Measurements from ENCODE around the gene SOD3.

DNA sequence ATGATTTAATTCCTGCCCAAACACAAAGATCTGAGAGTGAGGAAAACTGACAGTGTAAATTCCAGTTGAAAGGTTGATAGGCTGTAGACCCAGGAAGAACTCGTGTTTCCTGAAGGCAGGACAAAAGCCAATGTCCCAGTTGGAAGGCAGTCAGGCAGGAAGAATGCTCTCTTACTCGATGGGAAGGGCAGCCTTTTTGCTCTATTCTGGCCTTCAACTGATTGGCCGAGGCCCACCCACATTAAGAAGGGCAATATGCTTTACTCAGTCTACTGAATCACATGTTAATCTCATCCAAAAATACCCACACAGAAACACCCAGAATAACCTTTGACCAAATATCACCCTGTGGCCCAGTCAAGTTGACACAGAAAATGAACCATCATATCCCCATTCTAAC lies 45.3 kb upstream of the SOD3 start:
- TF ChIP-seq, protein P1, sequence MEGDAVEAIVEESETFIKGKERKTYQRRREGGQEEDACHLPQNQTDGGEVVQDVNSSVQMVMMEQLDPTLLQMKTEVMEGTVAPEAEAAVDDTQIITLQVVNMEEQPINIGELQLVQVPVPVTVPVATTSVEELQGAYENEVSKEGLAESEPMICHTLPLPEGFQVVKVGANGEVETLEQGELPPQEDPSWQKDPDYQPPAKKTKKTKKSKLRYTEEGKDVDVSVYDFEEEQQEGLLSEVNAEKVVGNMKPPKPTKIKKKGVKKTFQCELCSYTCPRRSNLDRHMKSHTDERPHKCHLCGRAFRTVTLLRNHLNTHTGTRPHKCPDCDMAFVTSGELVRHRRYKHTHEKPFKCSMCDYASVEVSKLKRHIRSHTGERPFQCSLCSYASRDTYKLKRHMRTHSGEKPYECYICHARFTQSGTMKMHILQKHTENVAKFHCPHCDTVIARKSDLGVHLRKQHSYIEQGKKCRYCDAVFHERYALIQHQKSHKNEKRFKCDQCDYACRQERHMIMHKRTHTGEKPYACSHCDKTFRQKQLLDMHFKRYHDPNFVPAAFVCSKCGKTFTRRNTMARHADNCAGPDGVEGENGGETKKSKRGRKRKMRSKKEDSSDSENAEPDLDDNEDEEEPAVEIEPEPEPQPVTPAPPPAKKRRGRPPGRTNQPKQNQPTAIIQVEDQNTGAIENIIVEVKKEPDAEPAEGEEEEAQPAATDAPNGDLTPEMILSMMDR (IDR thresholded peaks at IDR 0.05), result no peak
- TF ChIP-seq ATF6 (CRISPR knock-in tag; IDR thresholded peaks at IDR 0.05) (no peak), SMAD4 (CRISPR knock-in tag; IDR thresholded peaks at IDR 0.05) (no peak), NR3C1 (CRISPR knock-in tag; conservative IDR thresholded peaks at IDR 0.05; ENCODE audit: low read depth) (no peak), ZNF416 (CRISPR knock-in tag; IDR thresholded peaks at IDR 0.05) (no peak), NR2C2 (CRISPR knock-in tag; IDR thresholded peaks at IDR 0.05) (no peak), GTF2I (CRISPR knock-in tag; conservative IDR thresholded peaks at IDR 0.05) (no peak)
- TF ChIP-seq, protein P2, sequence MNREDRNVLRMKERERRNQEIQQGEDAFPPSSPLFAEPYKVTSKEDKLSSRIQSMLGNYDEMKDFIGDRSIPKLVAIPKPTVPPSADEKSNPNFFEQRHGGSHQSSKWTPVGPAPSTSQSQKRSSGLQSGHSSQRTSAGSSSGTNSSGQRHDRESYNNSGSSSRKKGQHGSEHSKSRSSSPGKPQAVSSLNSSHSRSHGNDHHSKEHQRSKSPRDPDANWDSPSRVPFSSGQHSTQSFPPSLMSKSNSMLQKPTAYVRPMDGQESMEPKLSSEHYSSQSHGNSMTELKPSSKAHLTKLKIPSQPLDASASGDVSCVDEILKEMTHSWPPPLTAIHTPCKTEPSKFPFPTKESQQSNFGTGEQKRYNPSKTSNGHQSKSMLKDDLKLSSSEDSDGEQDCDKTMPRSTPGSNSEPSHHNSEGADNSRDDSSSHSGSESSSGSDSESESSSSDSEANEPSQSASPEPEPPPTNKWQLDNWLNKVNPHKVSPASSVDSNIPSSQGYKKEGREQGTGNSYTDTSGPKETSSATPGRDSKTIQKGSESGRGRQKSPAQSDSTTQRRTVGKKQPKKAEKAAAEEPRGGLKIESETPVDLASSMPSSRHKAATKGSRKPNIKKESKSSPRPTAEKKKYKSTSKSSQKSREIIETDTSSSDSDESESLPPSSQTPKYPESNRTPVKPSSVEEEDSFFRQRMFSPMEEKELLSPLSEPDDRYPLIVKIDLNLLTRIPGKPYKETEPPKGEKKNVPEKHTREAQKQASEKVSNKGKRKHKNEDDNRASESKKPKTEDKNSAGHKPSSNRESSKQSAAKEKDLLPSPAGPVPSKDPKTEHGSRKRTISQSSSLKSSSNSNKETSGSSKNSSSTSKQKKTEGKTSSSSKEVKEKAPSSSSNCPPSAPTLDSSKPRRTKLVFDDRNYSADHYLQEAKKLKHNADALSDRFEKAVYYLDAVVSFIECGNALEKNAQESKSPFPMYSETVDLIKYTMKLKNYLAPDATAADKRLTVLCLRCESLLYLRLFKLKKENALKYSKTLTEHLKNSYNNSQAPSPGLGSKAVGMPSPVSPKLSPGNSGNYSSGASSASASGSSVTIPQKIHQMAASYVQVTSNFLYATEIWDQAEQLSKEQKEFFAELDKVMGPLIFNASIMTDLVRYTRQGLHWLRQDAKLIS (CRISPR knock-in tag; IDR thresholded peaks at IDR 0.05; ENCODE audit: borderline replicate concordance), result no peak
